ENCODE measurements around the gene ANXA3.

Gene ANXA3

DNA sequence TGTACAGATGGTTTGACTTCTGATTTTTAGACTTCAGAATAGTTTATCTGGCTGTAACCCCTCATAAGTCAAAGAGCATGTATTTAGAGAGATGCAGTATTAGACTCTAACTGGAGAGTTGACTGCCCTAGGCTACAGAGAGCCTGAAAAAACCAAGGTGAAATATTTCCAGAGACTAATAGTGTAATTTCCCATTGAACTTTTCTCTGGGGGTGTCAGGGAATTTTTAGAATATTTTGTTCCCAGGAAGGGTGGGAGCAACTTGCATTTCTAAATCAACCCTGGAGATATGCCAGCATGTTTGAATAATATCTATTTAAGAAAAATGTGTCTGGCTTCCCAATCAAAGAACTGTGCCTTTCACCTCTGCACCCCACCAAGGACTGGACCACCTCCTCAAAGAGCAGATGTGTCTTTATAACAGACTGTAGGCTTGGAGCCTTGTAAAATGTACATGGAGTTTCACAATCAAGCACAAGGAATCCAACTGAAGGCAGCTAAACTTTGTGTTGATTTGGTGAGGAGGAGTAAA, 2.0 kb downstream of the ANXA3 start:
- peak overlapping the region; percentile 53 for H3K27ac ChIP-seq (ENCODE audit: low read depth, low read length)
- H3K4me3 ChIP-seq (ENCODE audit: low read depth in 1 of 5, low read length in 5 of 5), result peak overlapping the region in 2 of 5 donors; percentile 1 to 74
- H3K4me1 ChIP-seq (ENCODE audit: control insufficient read depth in 5 of 5, insufficient read depth in 5 of 5, low read length in 5 of 5), result peaks cover 0 to 25% (median 11%) of the 10 kb centered on the region in 5 donors
- H3K9ac ChIP-seq (ENCODE audit: low read length in 5 of 5), result peak overlapping the region in 1 of 5 donors; percentile 6
- H3K9me3 ChIP-seq (ENCODE audit: control insufficient read depth in 5 of 5, low read length in 5 of 5), result no peaks in the 10 kb centered on the region
- H3K36me3 ChIP-seq (ENCODE audit: control insufficient read depth in 5 of 5, insufficient read depth in 5 of 5, low read length in 5 of 5), result no peaks in the 10 kb centered on the region
- peaks cover 0 to 8% (median 4%) of the 10 kb centered on the region in 5 donors for H3K27me3 ChIP-seq (ENCODE audit: control insufficient read depth in 5 of 5, insufficient read depth in 4 of 5, low read length in 5 of 5)

DNA sequence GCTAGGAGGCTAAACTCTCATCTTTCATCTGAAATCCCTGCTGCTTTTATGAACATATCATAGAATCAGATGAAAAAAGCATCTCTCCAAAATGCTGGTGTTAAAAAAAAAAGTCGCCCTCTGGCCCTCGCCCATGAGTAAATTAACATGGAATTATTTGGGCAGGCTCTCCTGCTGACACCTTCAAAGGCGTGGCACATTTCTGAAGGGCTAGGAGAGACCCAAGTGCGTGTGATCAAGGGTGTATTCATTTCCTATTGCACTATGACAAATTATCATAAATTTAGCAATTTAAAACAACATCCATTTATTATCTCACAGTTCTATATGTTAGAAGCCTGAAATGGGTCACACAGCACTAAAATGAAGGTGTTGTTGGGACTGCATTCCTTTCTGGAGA, 5.1 kb downstream of the ANXA3 start:
- Histone ChIP-seq H3K9ac (ENCODE audit: low read length in 5 of 5) (no peak overlapping the region), H3K4me1 (ENCODE audit: control insufficient read depth in 5 of 5, insufficient read depth in 5 of 5, low read length in 5 of 5) (peaks cover 0 to 31% (median 5%) of the 10 kb centered on the region in 5 donors), H3K27ac (ENCODE audit: low read depth, low read length) (no peak overlapping the region), H3K36me3 (ENCODE audit: control insufficient read depth in 5 of 5, insufficient read depth in 5 of 5, low read length in 5 of 5) (no peaks in the 10 kb centered on the region), H3K4me3 (ENCODE audit: low read depth in 1 of 5, low read length in 5 of 5) (no peak overlapping the region), H3K27me3 (ENCODE audit: control insufficient read depth in 5 of 5, insufficient read depth in 4 of 5, low read length in 5 of 5) (peaks cover 0 to 1% (median 0%) of the 10 kb centered on the region in 5 donors), H3K9me3 (ENCODE audit: control insufficient read depth in 5 of 5, low read length in 5 of 5) (no peaks in the 10 kb centered on the region)

DNA sequence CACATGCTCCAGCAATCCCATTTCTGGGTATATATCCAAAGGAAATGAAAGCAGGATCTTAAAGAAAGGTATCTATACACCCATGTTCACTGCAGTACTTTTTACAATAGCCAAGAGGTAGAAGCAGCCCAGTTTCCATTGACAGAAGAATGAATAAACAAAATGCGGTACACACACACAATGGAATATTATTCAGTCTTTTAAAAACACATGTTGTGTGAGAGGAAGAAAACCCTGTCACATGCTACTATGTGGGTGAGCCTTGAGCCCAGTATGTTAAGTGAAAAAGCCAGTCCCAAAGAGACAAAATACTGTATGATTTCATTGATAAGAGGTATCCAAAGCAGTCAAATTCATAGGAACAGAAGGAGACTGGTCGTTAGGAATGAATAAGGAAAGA, 6.3 kb downstream of the ANXA3 start:
- Histone ChIP-seq H3K9me3 (ENCODE audit: control insufficient read depth in 5 of 5, low read length in 5 of 5) (no peaks in the 10 kb centered on the region), H3K9ac (ENCODE audit: low read length in 5 of 5) (no peak overlapping the region), H3K4me1 (ENCODE audit: control insufficient read depth in 5 of 5, insufficient read depth in 5 of 5, low read length in 5 of 5) (peaks cover 0 to 29% (median 0%) of the 10 kb centered on the region in 5 donors), H3K27ac (ENCODE audit: low read depth, low read length) (no peak overlapping the region), H3K27me3 (ENCODE audit: control insufficient read depth in 5 of 5, insufficient read depth in 4 of 5, low read length in 5 of 5) (no peaks in the 10 kb centered on the region), H3K36me3 (ENCODE audit: control insufficient read depth in 5 of 5, insufficient read depth in 5 of 5, low read length in 5 of 5) (no peaks in the 10 kb centered on the region), H3K4me3 (ENCODE audit: low read depth in 1 of 5, low read length in 5 of 5) (no peak overlapping the region)

DNA sequence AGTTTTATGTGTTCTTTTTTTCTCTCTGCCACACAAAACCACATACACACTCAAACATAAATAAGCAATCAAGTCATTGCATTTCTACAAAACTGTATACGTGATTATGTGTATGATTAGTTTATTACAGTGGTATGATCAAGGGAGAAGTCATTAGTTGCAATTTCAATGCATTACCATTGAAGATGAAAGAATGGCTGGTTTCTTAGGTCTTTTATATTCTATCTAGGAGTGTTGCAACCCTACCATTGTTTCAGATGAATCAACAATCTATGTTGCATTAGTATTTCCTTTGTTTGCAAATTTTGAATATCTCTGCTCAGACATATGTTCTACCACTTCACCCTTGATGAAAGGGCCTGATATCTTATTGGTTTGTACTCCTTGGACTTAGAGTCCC, 6.8 kb downstream of the ANXA3 start:
- peaks cover 0 to 24% (median 0%) of the 10 kb centered on the region in 5 donors for H3K4me1 ChIP-seq (ENCODE audit: control insufficient read depth in 5 of 5, insufficient read depth in 5 of 5, low read length in 5 of 5)
- no peak overlapping the region for H3K4me3 ChIP-seq (ENCODE audit: low read depth in 1 of 5, low read length in 5 of 5)
- H3K9ac ChIP-seq (ENCODE audit: low read length in 5 of 5), result no peak overlapping the region
- no peaks in the 10 kb centered on the region for H3K27me3 ChIP-seq (ENCODE audit: control insufficient read depth in 5 of 5, insufficient read depth in 4 of 5, low read length in 5 of 5)
- H3K9me3 ChIP-seq (ENCODE audit: control insufficient read depth in 5 of 5, low read length in 5 of 5), result no peaks in the 10 kb centered on the region
- no peaks in the 10 kb centered on the region for H3K36me3 ChIP-seq (ENCODE audit: control insufficient read depth in 5 of 5, insufficient read depth in 5 of 5, low read length in 5 of 5)
- H3K27ac ChIP-seq (ENCODE audit: low read depth, low read length), result no peak overlapping the region

DNA sequence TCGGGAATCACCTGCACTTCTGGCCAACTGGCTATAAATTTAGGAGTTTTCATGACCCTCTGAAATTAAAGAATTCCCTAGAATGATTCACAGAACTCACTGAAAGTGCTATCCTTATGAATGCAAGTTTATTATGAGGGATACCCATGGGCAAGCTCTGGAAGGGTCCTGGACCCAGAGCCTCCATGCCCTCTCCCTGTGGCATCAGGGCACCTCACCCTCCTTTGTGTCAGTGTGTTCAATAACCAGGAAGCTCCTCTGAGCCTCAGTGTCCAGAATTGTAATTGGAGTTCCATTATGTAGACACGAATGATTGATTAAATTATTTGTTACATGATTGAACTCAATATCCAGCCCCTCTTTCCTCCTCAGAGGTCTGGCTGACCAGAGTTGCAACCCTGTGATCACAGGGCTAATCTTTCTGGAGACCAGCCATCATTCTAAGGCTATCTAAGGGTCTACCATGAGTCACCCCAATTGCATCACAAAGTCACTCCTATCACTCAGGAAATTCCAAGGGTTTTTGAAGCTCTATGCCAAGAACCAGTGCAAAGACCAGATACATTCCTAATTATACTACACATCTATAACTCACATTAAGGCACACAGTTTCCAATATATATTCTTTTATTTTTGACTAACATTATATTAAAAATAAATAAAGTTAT, 8.9 kb downstream of the ANXA3 start:
- Histone ChIP-seq H3K9me3 (ENCODE audit: control insufficient read depth in 5 of 5, low read length in 5 of 5) (no peaks in the 10 kb centered on the region), H3K9ac (ENCODE audit: low read length in 5 of 5) (no peak overlapping the region), H3K4me3 (ENCODE audit: low read depth in 1 of 5, low read length in 5 of 5) (no peak overlapping the region), H3K27me3 (ENCODE audit: control insufficient read depth in 5 of 5, insufficient read depth in 4 of 5, low read length in 5 of 5) (no peaks in the 10 kb centered on the region), H3K36me3 (ENCODE audit: control insufficient read depth in 5 of 5, insufficient read depth in 5 of 5, low read length in 5 of 5) (no peaks in the 10 kb centered on the region), H3K27ac (ENCODE audit: low read depth, low read length) (no peak overlapping the region), H3K4me1 (ENCODE audit: control insufficient read depth in 5 of 5, insufficient read depth in 5 of 5, low read length in 5 of 5) (peaks cover 0 to 19% (median 0%) of the 10 kb centered on the region in 5 donors)

DNA sequence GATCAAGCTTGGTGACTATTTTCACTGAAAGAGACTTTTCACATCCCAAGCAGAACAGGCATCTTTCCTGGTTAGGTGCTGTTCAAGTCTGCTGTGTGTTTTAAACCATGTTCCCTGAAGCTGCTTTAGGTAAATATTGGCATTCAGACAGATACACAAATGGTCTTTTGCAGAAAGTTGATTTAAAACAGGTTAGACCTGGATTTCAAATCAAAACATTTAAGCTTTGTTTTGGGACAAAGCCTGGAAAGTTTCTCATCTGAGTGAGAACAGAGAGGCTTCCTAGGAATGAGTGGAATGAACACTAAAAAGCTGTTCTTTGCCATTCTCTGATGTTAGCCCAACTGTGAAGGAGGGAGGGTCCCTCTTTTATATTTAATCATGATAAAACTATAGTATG, 10.1 kb downstream of the ANXA3 start:
- no peak overlapping the region for H3K4me3 ChIP-seq (ENCODE audit: low read depth in 1 of 5, low read length in 5 of 5)
- no peaks in the 10 kb centered on the region for H3K27me3 ChIP-seq (ENCODE audit: control insufficient read depth in 5 of 5, insufficient read depth in 4 of 5, low read length in 5 of 5)
- H3K27ac ChIP-seq (ENCODE audit: low read depth, low read length), result no peak overlapping the region
- no peaks in the 10 kb centered on the region for H3K36me3 ChIP-seq (ENCODE audit: control insufficient read depth in 5 of 5, insufficient read depth in 5 of 5, low read length in 5 of 5)
- H3K9me3 ChIP-seq (ENCODE audit: control insufficient read depth in 5 of 5, low read length in 5 of 5), result no peaks in the 10 kb centered on the region
- peaks cover 0 to 21% (median 0%) of the 10 kb centered on the region in 5 donors for H3K4me1 ChIP-seq (ENCODE audit: control insufficient read depth in 5 of 5, insufficient read depth in 5 of 5, low read length in 5 of 5)
- H3K9ac ChIP-seq (ENCODE audit: low read length in 5 of 5), result no peak overlapping the region

DNA sequence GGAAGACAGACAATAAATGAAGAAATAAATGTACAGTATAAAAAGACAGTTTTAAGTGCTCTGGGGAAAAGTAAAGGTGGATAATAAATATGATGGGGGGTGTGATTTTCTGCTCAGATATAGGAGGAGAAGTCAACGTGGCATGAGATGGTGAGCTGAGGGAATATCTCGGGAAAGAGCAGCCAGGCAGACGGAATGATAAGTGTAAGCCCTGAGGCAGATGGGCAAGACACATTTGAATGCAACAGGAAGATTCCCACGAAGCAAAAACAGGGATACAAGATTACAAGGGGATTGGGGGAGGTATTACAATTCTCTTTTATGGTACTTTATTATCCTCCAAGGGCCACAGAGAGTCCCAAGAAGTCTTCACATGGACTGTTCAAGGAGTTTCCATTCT, 11.1 kb downstream of the ANXA3 start:
- Histone ChIP-seq H3K36me3 (ENCODE audit: control insufficient read depth in 5 of 5, insufficient read depth in 5 of 5, low read length in 5 of 5) (no peaks in the 10 kb centered on the region), H3K4me3 (ENCODE audit: low read depth in 1 of 5, low read length in 5 of 5) (no peak overlapping the region), H3K27ac (ENCODE audit: low read depth, low read length) (no peak overlapping the region), H3K9ac (ENCODE audit: low read length in 5 of 5) (no peak overlapping the region), H3K27me3 (ENCODE audit: control insufficient read depth in 5 of 5, insufficient read depth in 4 of 5, low read length in 5 of 5) (no peaks in the 10 kb centered on the region), H3K4me1 (ENCODE audit: control insufficient read depth in 5 of 5, insufficient read depth in 5 of 5, low read length in 5 of 5) (peaks cover 0 to 14% (median 0%) of the 10 kb centered on the region in 5 donors), H3K9me3 (ENCODE audit: control insufficient read depth in 5 of 5, low read length in 5 of 5) (no peaks in the 10 kb centered on the region)

DNA sequence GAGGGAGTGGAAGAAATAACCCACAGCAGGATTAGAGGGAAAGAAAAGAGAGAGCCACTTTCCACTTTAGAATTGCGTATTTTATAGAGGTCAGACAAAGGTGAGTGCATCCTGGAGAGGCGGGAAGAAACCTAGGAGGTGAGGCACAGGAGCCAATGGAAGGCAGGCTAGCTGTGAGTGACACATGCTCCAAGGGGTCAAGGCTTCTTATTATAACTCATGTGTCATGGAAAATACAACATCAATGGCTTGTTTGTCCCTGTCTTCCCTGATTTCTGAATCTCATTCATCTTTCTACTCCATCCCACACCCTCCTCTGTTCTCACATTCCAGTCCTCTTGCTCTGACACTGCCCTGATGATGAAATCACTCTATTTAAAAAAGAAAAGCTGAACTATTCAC, 14.4 kb downstream of the ANXA3 start:
- Histone ChIP-seq H3K9ac (ENCODE audit: low read length in 5 of 5) (no peak overlapping the region), H3K36me3 (ENCODE audit: control insufficient read depth in 5 of 5, insufficient read depth in 5 of 5, low read length in 5 of 5) (no peaks in the 10 kb centered on the region), H3K4me3 (ENCODE audit: low read depth in 1 of 5, low read length in 5 of 5) (no peak overlapping the region), H3K4me1 (ENCODE audit: control insufficient read depth in 5 of 5, insufficient read depth in 5 of 5, low read length in 5 of 5) (peaks cover 0 to 19% (median 11%) of the 10 kb centered on the region in 5 donors), H3K9me3 (ENCODE audit: control insufficient read depth in 5 of 5, low read length in 5 of 5) (no peaks in the 10 kb centered on the region), H3K27ac (ENCODE audit: low read depth, low read length) (no peak overlapping the region), H3K27me3 (ENCODE audit: control insufficient read depth in 5 of 5, insufficient read depth in 4 of 5, low read length in 5 of 5) (no peaks in the 10 kb centered on the region)

DNA sequence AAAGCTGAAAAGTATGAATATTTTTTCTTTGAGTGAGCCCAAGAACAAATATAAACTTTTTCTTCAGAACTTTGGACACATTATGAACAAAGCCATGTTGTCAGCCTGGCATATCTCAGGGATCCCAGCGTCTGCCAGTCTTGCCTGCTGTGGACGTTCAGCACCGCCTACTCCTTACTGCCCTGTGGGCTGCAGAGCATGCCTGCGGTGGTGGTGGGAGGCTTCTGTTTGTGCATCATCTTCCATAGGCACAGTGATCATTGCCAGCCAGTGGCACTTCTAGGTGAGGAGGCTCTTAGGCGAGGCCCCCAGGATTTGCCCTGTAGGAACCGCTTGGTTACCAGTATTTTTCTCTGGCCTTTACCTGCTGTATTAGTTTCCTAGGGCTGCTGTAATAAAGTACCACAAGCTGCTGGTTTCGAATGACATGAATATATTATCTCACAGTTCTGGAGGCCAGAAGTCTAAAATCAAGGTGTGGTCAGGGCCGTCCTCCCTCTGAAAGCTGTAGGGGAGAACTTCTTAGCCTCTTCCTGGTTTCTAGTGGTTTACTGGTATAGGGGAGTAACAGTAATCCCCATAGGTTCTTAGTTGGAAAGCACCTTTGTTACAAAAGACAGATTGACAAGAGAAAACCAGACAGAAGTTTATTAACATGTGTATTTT, 15.4 kb downstream of the ANXA3 start:
- Histone ChIP-seq H3K4me3 (ENCODE audit: low read depth in 1 of 5, low read length in 5 of 5) (no peak overlapping the region), H3K9ac (ENCODE audit: low read length in 5 of 5) (no peak overlapping the region), H3K27me3 (ENCODE audit: control insufficient read depth in 5 of 5, insufficient read depth in 4 of 5, low read length in 5 of 5) (no peaks in the 10 kb centered on the region), H3K27ac (ENCODE audit: low read depth, low read length) (no peak overlapping the region), H3K4me1 (ENCODE audit: control insufficient read depth in 5 of 5, insufficient read depth in 5 of 5, low read length in 5 of 5) (peaks cover 0 to 14% (median 8%) of the 10 kb centered on the region in 5 donors), H3K9me3 (ENCODE audit: control insufficient read depth in 5 of 5, low read length in 5 of 5) (no peaks in the 10 kb centered on the region), H3K36me3 (ENCODE audit: control insufficient read depth in 5 of 5, insufficient read depth in 5 of 5, low read length in 5 of 5) (no peaks in the 10 kb centered on the region)

DNA sequence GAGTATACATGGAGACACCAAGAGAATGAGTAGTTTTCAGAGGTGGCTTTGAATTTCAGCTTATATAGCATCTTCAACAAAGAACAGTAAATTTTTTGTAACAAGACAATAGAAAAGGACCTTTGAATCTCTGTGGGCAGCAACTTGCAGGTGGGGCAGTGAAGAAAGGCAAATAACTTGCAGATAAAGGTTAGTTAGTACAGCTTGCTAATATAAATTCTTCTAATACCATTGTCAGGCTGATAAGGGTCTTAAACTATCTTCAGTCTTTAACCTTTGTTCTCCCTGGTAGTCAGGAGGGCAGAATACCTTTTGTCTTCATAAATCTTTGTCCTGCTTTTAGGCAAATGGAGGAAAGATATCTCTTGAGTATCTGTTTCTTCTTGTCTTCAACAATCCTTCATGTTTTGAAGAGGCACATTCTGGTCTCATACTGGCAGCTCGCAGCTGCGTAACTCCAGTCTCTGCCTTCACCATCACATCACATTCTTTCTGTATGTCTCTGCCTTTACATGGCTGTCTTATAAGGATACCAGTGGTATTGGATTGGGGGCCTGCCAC, 16.0 kb downstream of the ANXA3 start:
- Histone ChIP-seq H3K27me3 (ENCODE audit: control insufficient read depth in 5 of 5, insufficient read depth in 4 of 5, low read length in 5 of 5) (no peaks in the 10 kb centered on the region), H3K4me3 (ENCODE audit: low read depth in 1 of 5, low read length in 5 of 5) (no peak overlapping the region), H3K4me1 (ENCODE audit: control insufficient read depth in 5 of 5, insufficient read depth in 5 of 5, low read length in 5 of 5) (peaks cover 0 to 14% (median 8%) of the 10 kb centered on the region in 5 donors), H3K9ac (ENCODE audit: low read length in 5 of 5) (no peak overlapping the region), H3K27ac (ENCODE audit: low read depth, low read length) (no peak overlapping the region), H3K36me3 (ENCODE audit: control insufficient read depth in 5 of 5, insufficient read depth in 5 of 5, low read length in 5 of 5) (no peaks in the 10 kb centered on the region), H3K9me3 (ENCODE audit: control insufficient read depth in 5 of 5, low read length in 5 of 5) (no peaks in the 10 kb centered on the region)
